IMR-90 (cell line): ENCODE results near the gene PTPN21. TPM values are rescaled to one million over a fixed set of nuclear protein-coding genes. Genes with fewer than 3 reads are reported as not detected.

Experiments
- ATAC-seq: fragments of 200-7000 bp; cut with Tn5 transposase; 2 replicates; pipeline ENCODE4 v1.9.1; 2020; ENCODE audit warnings: low read depth, mild to moderate bottlenecking, moderate library complexity
- BruUV-seq: library from RNA; stranded (reverse); fragments of 400-500 nt; replicated peaks from 2 replicates; lab custom pipeline; 2021; lab: Mats Ljungman, UMichigan
- CTCF ChIA-PET: fragments of 300-600 bp; formaldehyde crosslinking; extraction: SDS; loops from one replicate; lab custom pipeline; 2021; ENCODE audit warnings: antibody characterized with exemption; lab: Yijun Ruan, JAX
- POLR2A ChIA-PET: fragments of 300-600 bp; sonication (Branson Sonifier 250); formaldehyde crosslinking; loops from one replicate; lab custom pipeline; 2022; ENCODE audit warnings: antibody characterized with exemption; ENCODE audit not compliant: unreplicated experiment; lab: Charles Lee
- DNase-seq: peaks from one replicate; pipeline ENCODE4 v3.0.0; 2013
- H2AFZ ChIP-seq: replicated peaks from 2 replicates; pipeline ENCODE3; 2013; ENCODE audit warnings: low read length, mild to moderate bottlenecking; ENCODE audit not compliant: poor library complexity
- H2AK5ac ChIP-seq: 2 replicates; pipeline ENCODE4 v1.6.1; 2013; ENCODE audit warnings: low read depth, low read length, inconsistent platforms
- H2AK9ac ChIP-seq: replicated peaks from 2 replicates; pipeline ENCODE3; 2013; ENCODE audit warnings: mild to moderate bottlenecking, low read depth, low read length, moderate library complexity; ENCODE audit not compliant: poor library complexity
- H2BK120ac ChIP-seq: 2 replicates; pipeline ENCODE4 v1.6.1; 2013; ENCODE audit warnings: low read depth, low read length, inconsistent platforms
- H2BK15ac ChIP-seq: 3 replicates; pipeline ENCODE4 v1.6.1; 2013; ENCODE audit warnings: low read depth, low read length, inconsistent platforms
- H2BK20ac ChIP-seq: 2 replicates; pipeline ENCODE4 v1.6.1; 2013; ENCODE audit warnings: low read depth, mild to moderate bottlenecking, inconsistent platforms, low read length, moderate library complexity
- H2BK5ac ChIP-seq: 2 replicates; pipeline ENCODE4 v1.6.1; 2013; ENCODE audit warnings: mild to moderate bottlenecking, low read depth, low read length, inconsistent platforms; ENCODE audit not compliant: poor library complexity, severe bottlenecking
- H3K14ac ChIP-seq: replicated peaks from 2 replicates; pipeline ENCODE4 v1.6.1; 2013; ENCODE audit warnings: low read depth, low read length, inconsistent platforms
- H3K18ac ChIP-seq: 2 replicates; pipeline ENCODE4 v1.6.1; 2013; ENCODE audit warnings: low read depth, low read length, control low read depth
- H3K23ac ChIP-seq: 2 replicates; pipeline ENCODE4 v1.6.1; 2013; ENCODE audit warnings: low read depth, low read length, inconsistent platforms
- H3K27ac ChIP-seq: 2 replicates; pipeline ENCODE4 v1.5.1; 2013; ENCODE audit warnings: mild to moderate bottlenecking, control low read depth, low read length; ENCODE audit not compliant: insufficient read depth
- H3K27me3 ChIP-seq: 2 replicates; pipeline ENCODE4 v1.6.1; 2013; ENCODE audit warnings: low read length; ENCODE audit not compliant: control insufficient read depth, insufficient read depth
- H3K36me3 ChIP-seq: 2 replicates; pipeline ENCODE4 v1.6.1; 2013; ENCODE audit warnings: low read length, mixed read lengths; ENCODE audit not compliant: control insufficient read depth, insufficient read depth
- H3K4ac ChIP-seq: 2 replicates; pipeline ENCODE4 v1.6.1; 2013; ENCODE audit warnings: low read depth, low read length, inconsistent platforms
- H3K4me1 ChIP-seq: 2 replicates; pipeline ENCODE4 v1.6.1; 2013; ENCODE audit warnings: low read length, mixed read lengths; ENCODE audit not compliant: control insufficient read depth, insufficient read depth
- H3K4me2 ChIP-seq: 2 replicates; pipeline ENCODE4 v1.6.1; 2013; ENCODE audit warnings: low read depth, mild to moderate bottlenecking, control low read depth, low read length, moderate library complexity
- H3K4me3 ChIP-seq: 2 replicates; pipeline ENCODE4 v1.5.1; 2013; ENCODE audit warnings: low read depth, mild to moderate bottlenecking, control low read depth, low read length, moderate library complexity; ENCODE audit not compliant: insufficient read depth
- H3K56ac ChIP-seq: 2 replicates; pipeline ENCODE4 v1.6.1; 2013; ENCODE audit warnings: low read length, inconsistent platforms; ENCODE audit not compliant: insufficient read depth; ENCODE audit errors: extremely low read depth
- H3K79me1 ChIP-seq, 2 experiments: 2 replicates each; pipeline ENCODE4 v1.6.1; 2013; ENCODE audit warnings: low read length in 2 of 2, inconsistent platforms in 1 of 2, low read depth in 1 of 2
- H3K9ac ChIP-seq: 2 replicates; pipeline ENCODE4 v1.6.1; 2013; ENCODE audit warnings: low read depth, low read length, control low read depth
- H3K9me1 ChIP-seq: 2 replicates; pipeline ENCODE4 v1.6.1; 2013; ENCODE audit warnings: low read length, inconsistent platforms; ENCODE audit not compliant: insufficient read depth
- H3K9me3 ChIP-seq: 2 replicates; pipeline ENCODE4 v1.6.1; 2013; ENCODE audit warnings: low read length; ENCODE audit not compliant: control insufficient read depth, insufficient read depth
- H4K20me1 ChIP-seq: 2 replicates; pipeline ENCODE4 v1.6.1; 2013; ENCODE audit warnings: low read length, inconsistent platforms; ENCODE audit not compliant: insufficient read depth
- H4K5ac ChIP-seq: 2 replicates; pipeline ENCODE4 v1.6.1; 2013; ENCODE audit warnings: mild to moderate bottlenecking, low read depth, low read length, control low read depth
- H4K8ac ChIP-seq, 2 experiments: 2 replicates each; pipeline ENCODE4 v1.6.1; 2013; ENCODE audit warnings: low read depth in 2 of 2, low read length in 2 of 2, control low read depth in 1 of 2, inconsistent platforms in 1 of 2
- H4K91ac ChIP-seq: 2 replicates; pipeline ENCODE4 v1.6.1; 2013; ENCODE audit warnings: low read depth, low read length, inconsistent platforms; ENCODE audit not compliant: insufficient read depth
- BHLHE40 ChIP-seq: fragments of 150-350 bp; IDR thresholded peaks from 2 replicates; pipeline ENCODE4 v1.6.1; 2016; ENCODE audit warnings: mild to moderate bottlenecking, low read depth, low read length
- CHD1 ChIP-seq: IDR thresholded peaks from 2 replicates; pipeline ENCODE4 v1.6.1; 2012; ENCODE audit warnings: low read depth, low read length, improper control_type of control experiment
- CTCF ChIP-seq: conservative IDR thresholded peaks from 2 replicates; pipeline ENCODE4 v1.5.1; 2012; ENCODE audit warnings: mild to moderate bottlenecking, low read depth, low read length, improper control_type of control experiment
- ELK1 ChIP-seq: fragments of 150-350 bp; IDR thresholded peaks from 2 replicates; pipeline ENCODE4 v1.6.1; 2016; ENCODE audit warnings: low read depth, mild to moderate bottlenecking, low read length, moderate library complexity, borderline replicate concordance
- MAZ ChIP-seq: IDR thresholded peaks from 2 replicates; pipeline ENCODE4 v1.6.1; 2012; ENCODE audit warnings: low read depth, mild to moderate bottlenecking, low read length, improper control_type of control experiment, moderate library complexity, borderline replicate concordance
- MXI1 ChIP-seq: IDR thresholded peaks from 2 replicates; pipeline ENCODE4 v1.6.1; 2012; ENCODE audit warnings: low read depth, mild to moderate bottlenecking, low read length, moderate library complexity, borderline replicate concordance
- NFE2L2 ChIP-seq: fragments of 150-350 bp; IDR thresholded peaks from 2 replicates; pipeline ENCODE4 v1.6.1; 2016; ENCODE audit warnings: low read depth, mild to moderate bottlenecking, low read length
- POLR2A ChIP-seq: IDR thresholded peaks from 2 replicates; pipeline ENCODE4 v1.6.1; 2012; ENCODE audit warnings: mild to moderate bottlenecking, low read depth, low read length
- RAD21 ChIP-seq: IDR thresholded peaks from 2 replicates; pipeline ENCODE4 v1.6.1; 2012; ENCODE audit warnings: low read length, improper control_type of control experiment
- RCOR1 ChIP-seq: IDR thresholded peaks from 2 replicates; pipeline ENCODE4 v1.6.1; 2012; ENCODE audit warnings: mild to moderate bottlenecking, low read length, improper control_type of control experiment; ENCODE audit not compliant: insufficient replicate concordance
- SMC3 ChIP-seq: fragments of 150-350 bp; IDR thresholded peaks from 2 replicates; pipeline ENCODE4 v1.6.1; 2016; ENCODE audit warnings: low read depth, mild to moderate bottlenecking, antibody characterized with exemption, low read length, moderate library complexity
- USF2 ChIP-seq: fragments of 150-350 bp; IDR thresholded peaks from 2 replicates; pipeline ENCODE4 v1.6.1; 2017; ENCODE audit warnings: mild to moderate bottlenecking, antibody characterized with exemption, low read length, low read depth
- WGBS, 2 experiments: methylation state at CpG; one replicate each; pipeline versions ENCODE4 v1.1.5 to v1.1.7; 2013; ENCODE audit warnings: missing lambda C conversion rate in 2 of 2; ENCODE audit not compliant: insufficient read length in 1 of 2; ENCODE audit errors: extremely low coverage in 2 of 2; 5-methylcytosine and 5-hydroxymethylcytosine counted together
- dilution Hi-C: fragments of 300-500 bp; cut with HindIII; formaldehyde crosslinking; loops from one replicate; pipeline ENCODE4 v1.14.3; 2018; ENCODE audit warnings: low sequenced_read_pairs; ENCODE audit not compliant: unreplicated experiment
- in situ Hi-C: fragments of 300-500 bp; cut with MboI; formaldehyde crosslinking; loops from 3 replicates; pipeline ENCODE4 v1.14.3; 2019; ENCODE audit warnings: low sequenced_read_pairs, inconsistent platforms, mixed read lengths
- intact Hi-C: fragments of 100-400 bp; cut with micrococcal nuclease; formaldehyde crosslinking; loops from 2 replicates; pipeline ENCODE4 v1.10.0; 2022
- polyA plus RNA-seq, 3 experiments: library from polyadenylated mRNA; depleted of rRNA; stranded (reverse); fragments of >200 nt; gene quantifications; 2 replicates each; pipeline ENCODE4 v1.2.3, GENCODE V29; 2012; ENCODE audit warnings: low replicate concordance in 1 of 3
- total RNA-seq: library from RNA; depleted of rRNA; stranded (reverse); fragments of >200 nt; gene quantifications from 2 replicates; pipeline ENCODE4 v1.2.3, GENCODE V29; 2012

The PTPN21 gene
- total and polyA plus RNA-seq, 2 of the 4 experiments (the other 2 are of a cell fraction) = 10.4 to 10.7 TPM

- no peaks in the 10 kb centered on the region for H4K20me1 ChIP-seq
- H3K23ac ChIP-seq = no peak overlapping the region
- no peak overlapping the region for H3K56ac ChIP-seq
- no peak overlapping the region for H2BK20ac ChIP-seq
- no peak overlapping the region for H3K4me3 ChIP-seq
- no peak overlapping the region for H2BK15ac ChIP-seq
- ChIA-PET CTCF (no interaction called here), POLR2A (no interaction called here)
- in situ Hi-C loops (no loop called here), dilution Hi-C loops (no loop called here), intact Hi-C loops (no loop called here)
- H3K9me1 ChIP-seq = peaks cover 9% of the 10 kb centered on the region
- 95% methylated on average over 9 of the region's 36 CpGs; no CpG with 5 or more reads in 1 of the 2 experiments for WGBS, 2 experiments
- TF ChIP-seq POLR2A (no peak), USF2 (no peak), CHD1 (no peak), MAZ (no peak), ELK1 (no peak), MXI1 (no peak), RAD21 (no peak), NFE2L2 (no peak), RCOR1 (no peak), BHLHE40 (no peak), SMC3 (no peak), CTCF (no peak)
- no peak overlapping the region for H2AFZ ChIP-seq
- H4K91ac ChIP-seq = no peak overlapping the region
- no peaks in the 10 kb centered on the region for H3K27me3 ChIP-seq
- H4K5ac ChIP-seq = no peak overlapping the region
- no peak overlapping the region for H2AK5ac ChIP-seq
- no peak overlapping the region for H4K8ac ChIP-seq
- no peak overlapping the region for H3K4ac ChIP-seq
- BruUV-seq = no TSS peak
- no peak overlapping the region for H2AK9ac ChIP-seq
- no peak overlapping the region for H3K14ac ChIP-seq
- peaks cover 13% of the 10 kb centered on the region for H3K4me1 ChIP-seq
- H3K9me3 ChIP-seq = no peaks in the 10 kb centered on the region
- no peak overlapping the region for H3K18ac ChIP-seq
- no peak overlapping the region for H3K9ac ChIP-seq
- no peak overlapping the region for H3K27ac ChIP-seq
- ATAC-seq (no peak), DNase-seq (no peak)
- H3K4me2 ChIP-seq = no peak overlapping the region
- H2BK5ac ChIP-seq = no peak overlapping the region
- H2BK120ac ChIP-seq = no peak overlapping the region
- H3K79me1 ChIP-seq = peaks cover 22 to 42% of the 10 kb centered on the region in 2 experiments
- peaks cover 45% of the 10 kb centered on the region for H3K36me3 ChIP-seq
These were observed 75.9 kb downstream of the PTPN21 start for GRCh38 chr14:88478931-88479330.
